Tibial nerve (tissue), 4 donors: ENCODE data around the gene OPCML.

Experiments used
- EP300 ChIP-seq, 2 donors: sonication (generic); formaldehyde crosslinking; IDR thresholded peaks; one replicate each; pipeline ENCODE4 v1.6.1; 2017; ENCODE audit warnings: antibody characterized with exemption in 2 of 2, mild to moderate bottlenecking in 1 of 2
- POLR2A ChIP-seq, 2 donors: fragments of 450-650 bp; IDR thresholded peaks; one replicate each; pipeline ENCODE4 v1.6.1; 2017; ENCODE audit warnings: antibody characterized with exemption in 2 of 2, mild to moderate bottlenecking in 2 of 2, moderate library complexity in 2 of 2
- TF ChIP-seq, protein P1 (sequence below), 5 experiments: fragments of 200-600 bp in 3 of 5; fragments of 450-650 bp in 2 of 5; sonication (generic) in 3 of 5; IDR thresholded peaks; one replicate each; pipeline ENCODE4 v1.5.1; 2016 to 2019; ENCODE audit warnings: antibody characterized with exemption in 5 of 5, mild to moderate bottlenecking in 3 of 5, moderate library complexity in 2 of 5

DNA sequence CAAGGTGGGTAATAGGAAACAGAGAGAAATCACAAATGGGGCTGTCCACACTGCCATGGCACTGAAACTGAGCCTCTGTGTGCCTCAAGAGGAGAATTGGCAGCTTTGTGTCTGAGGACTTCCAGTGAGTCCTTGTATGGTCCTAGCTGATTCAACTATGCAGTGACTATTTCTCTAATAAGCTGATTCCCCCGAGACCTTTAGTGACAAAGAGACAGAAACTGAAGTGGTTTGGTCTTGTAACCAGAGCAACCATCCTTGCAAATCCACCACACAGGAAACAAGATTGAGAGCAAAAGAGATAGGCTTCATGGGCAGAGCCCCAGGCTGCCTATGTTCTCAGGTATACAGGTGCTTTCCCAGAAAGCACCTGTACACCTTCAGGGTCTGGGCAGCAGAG, 1123.4 kb downstream of the OPCML start:
- no peak for TF ChIP-seq POLR2A (IDR thresholded peaks at IDR 0.05)
- TF ChIP-seq, protein P1, sequence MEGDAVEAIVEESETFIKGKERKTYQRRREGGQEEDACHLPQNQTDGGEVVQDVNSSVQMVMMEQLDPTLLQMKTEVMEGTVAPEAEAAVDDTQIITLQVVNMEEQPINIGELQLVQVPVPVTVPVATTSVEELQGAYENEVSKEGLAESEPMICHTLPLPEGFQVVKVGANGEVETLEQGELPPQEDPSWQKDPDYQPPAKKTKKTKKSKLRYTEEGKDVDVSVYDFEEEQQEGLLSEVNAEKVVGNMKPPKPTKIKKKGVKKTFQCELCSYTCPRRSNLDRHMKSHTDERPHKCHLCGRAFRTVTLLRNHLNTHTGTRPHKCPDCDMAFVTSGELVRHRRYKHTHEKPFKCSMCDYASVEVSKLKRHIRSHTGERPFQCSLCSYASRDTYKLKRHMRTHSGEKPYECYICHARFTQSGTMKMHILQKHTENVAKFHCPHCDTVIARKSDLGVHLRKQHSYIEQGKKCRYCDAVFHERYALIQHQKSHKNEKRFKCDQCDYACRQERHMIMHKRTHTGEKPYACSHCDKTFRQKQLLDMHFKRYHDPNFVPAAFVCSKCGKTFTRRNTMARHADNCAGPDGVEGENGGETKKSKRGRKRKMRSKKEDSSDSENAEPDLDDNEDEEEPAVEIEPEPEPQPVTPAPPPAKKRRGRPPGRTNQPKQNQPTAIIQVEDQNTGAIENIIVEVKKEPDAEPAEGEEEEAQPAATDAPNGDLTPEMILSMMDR (IDR thresholded peaks at IDR 0.05), result no peak
- no peak for TF ChIP-seq EP300 (IDR thresholded peaks at IDR 0.05)
